22Rv1 (cell line): Measurements from ENCODE around the gene ATP10A.

ENCODE experiments used
- ZFX ChIP-seq: fragments of 450-650 bp; IDR thresholded peaks from 2 replicates; pipeline ENCODE4 v1.6.1; 2017; ENCODE audit warnings: antibody characterized with exemption, borderline replicate concordance
- TF ChIP-seq, protein P1 (sequence below): fragments of 450-650 bp; IDR thresholded peaks from 2 replicates; pipeline ENCODE4 v1.5.1; 2017; ENCODE audit warnings: mild to moderate bottlenecking

GRCh38 chr15:25862472-25863110 is 536 bp downstream of the ATP10A start:
- TF ChIP-seq, protein P1, sequence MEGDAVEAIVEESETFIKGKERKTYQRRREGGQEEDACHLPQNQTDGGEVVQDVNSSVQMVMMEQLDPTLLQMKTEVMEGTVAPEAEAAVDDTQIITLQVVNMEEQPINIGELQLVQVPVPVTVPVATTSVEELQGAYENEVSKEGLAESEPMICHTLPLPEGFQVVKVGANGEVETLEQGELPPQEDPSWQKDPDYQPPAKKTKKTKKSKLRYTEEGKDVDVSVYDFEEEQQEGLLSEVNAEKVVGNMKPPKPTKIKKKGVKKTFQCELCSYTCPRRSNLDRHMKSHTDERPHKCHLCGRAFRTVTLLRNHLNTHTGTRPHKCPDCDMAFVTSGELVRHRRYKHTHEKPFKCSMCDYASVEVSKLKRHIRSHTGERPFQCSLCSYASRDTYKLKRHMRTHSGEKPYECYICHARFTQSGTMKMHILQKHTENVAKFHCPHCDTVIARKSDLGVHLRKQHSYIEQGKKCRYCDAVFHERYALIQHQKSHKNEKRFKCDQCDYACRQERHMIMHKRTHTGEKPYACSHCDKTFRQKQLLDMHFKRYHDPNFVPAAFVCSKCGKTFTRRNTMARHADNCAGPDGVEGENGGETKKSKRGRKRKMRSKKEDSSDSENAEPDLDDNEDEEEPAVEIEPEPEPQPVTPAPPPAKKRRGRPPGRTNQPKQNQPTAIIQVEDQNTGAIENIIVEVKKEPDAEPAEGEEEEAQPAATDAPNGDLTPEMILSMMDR = no peak
- TF ChIP-seq ZFX = no peak
